Peyer's patch (tissue), 4 donors: ENCODE measurements around the gene FBN1. TPM values are rescaled to one million over a fixed set of nuclear protein-coding genes. Genes with fewer than 3 reads are reported as not detected.

Experiments
- DNase-seq, 3 donors: peaks; one replicate each; pipeline ENCODE4 v3.0.0-alpha.2; 2017 to 2019
- H3K27ac ChIP-seq, 4 donors: fragments of 200-600 bp; sonication (generic); one replicate each; pipeline ENCODE4 v1.5.1; 2016 to 2019
- H3K27me3 ChIP-seq, 2 donors: fragments of 200-600 bp; sonication (generic); one replicate each; pipeline ENCODE4 v1.5.1; 2019
- H3K36me3 ChIP-seq, 3 donors: fragments of 200-600 bp; sonication (generic); one replicate each; pipeline ENCODE4 v1.5.1; 2016 to 2019
- H3K4me1 ChIP-seq, 4 donors: fragments of 200-600 bp; sonication (generic); one replicate each; pipeline ENCODE4 v1.5.1; 2016 to 2019
- H3K4me3 ChIP-seq, 4 donors: fragments of 200-600 bp; sonication (generic); 1 replicate in 3 of 4; 2 replicates in 1 of 4; pipeline ENCODE4 v1.5.1; 2016 to 2019; ENCODE audit warnings: mild to moderate bottlenecking in 1 of 4
- H3K9me3 ChIP-seq, 4 donors: fragments of 200-600 bp; sonication (generic); one replicate each; pipeline ENCODE4 v1.5.1; 2016 to 2019; ENCODE audit warnings: mild to moderate bottlenecking in 1 of 4
- POLR2A ChIP-seq, 2 donors: fragments of 450-650 bp; IDR thresholded peaks; one replicate each; pipeline ENCODE4 v1.5.1; 2017; ENCODE audit warnings: antibody characterized with exemption in 2 of 2, mild to moderate bottlenecking in 2 of 2, moderate library complexity in 2 of 2
- total RNA-seq, 4 donors: library from RNA; depleted of rRNA; stranded (reverse); fragments of >200 nt; gene quantifications; one replicate each; pipeline ENCODE4 v1.1.0, GENCODE V29; 2016
- TF ChIP-seq, protein P1 (sequence below), 6 experiments: fragments of 450-650 bp in 4 of 6; fragments of 200-600 bp in 2 of 6; sonication (generic) in 1 of 6; IDR thresholded peaks; one replicate each; pipeline ENCODE4 v1.5.1; 2017 to 2019; ENCODE audit warnings: antibody characterized with exemption in 6 of 6, mild to moderate bottlenecking in 3 of 6, moderate library complexity in 1 of 6

The FBN1 gene
- total RNA-seq, 4 donors from 2014 or later = 21.4 to 257 (median 60.9) TPM

GRCh38 chr15:48507416-48508065, 138.0 kb downstream of the FBN1 start:
- no peak for DNase-seq
- no peaks in the 10 kb centered on the region for H3K9me3 ChIP-seq
- TF ChIP-seq, protein P1, sequence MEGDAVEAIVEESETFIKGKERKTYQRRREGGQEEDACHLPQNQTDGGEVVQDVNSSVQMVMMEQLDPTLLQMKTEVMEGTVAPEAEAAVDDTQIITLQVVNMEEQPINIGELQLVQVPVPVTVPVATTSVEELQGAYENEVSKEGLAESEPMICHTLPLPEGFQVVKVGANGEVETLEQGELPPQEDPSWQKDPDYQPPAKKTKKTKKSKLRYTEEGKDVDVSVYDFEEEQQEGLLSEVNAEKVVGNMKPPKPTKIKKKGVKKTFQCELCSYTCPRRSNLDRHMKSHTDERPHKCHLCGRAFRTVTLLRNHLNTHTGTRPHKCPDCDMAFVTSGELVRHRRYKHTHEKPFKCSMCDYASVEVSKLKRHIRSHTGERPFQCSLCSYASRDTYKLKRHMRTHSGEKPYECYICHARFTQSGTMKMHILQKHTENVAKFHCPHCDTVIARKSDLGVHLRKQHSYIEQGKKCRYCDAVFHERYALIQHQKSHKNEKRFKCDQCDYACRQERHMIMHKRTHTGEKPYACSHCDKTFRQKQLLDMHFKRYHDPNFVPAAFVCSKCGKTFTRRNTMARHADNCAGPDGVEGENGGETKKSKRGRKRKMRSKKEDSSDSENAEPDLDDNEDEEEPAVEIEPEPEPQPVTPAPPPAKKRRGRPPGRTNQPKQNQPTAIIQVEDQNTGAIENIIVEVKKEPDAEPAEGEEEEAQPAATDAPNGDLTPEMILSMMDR (IDR thresholded peaks at IDR 0.05) = peak in 5 of 6 experiments; percentile 22 to 57 (median 48)
- TF ChIP-seq POLR2A (IDR thresholded peaks at IDR 0.05) = no peak
- H3K27ac ChIP-seq = no peak overlapping the region
- H3K27me3 ChIP-seq = no peaks in the 10 kb centered on the region
- no peaks in the 10 kb centered on the region for H3K36me3 ChIP-seq
- no peaks in the 10 kb centered on the region for H3K4me1 ChIP-seq
- H3K4me3 ChIP-seq = no peak overlapping the region

DNA sequence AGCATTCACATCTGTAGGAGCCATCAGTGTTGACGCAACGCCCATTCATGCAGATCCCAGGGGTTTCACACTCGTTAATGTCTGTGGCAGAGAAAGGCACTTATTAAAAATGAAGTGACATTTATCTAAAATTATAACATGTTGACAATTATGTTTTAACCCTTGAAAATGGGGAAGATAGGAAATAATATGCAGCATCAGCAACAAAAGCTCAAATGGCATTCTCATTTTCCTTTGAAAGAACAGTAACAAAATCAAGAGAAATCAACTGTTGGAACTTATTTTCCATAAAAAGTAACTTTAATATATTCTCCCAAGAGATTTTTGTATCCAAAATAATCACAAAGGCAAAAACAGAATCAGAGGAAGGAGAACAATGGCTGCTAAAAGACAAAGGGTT, 140.4 kb downstream of the FBN1 start:
- H3K9me3 ChIP-seq = no peaks in the 10 kb centered on the region
- TF ChIP-seq POLR2A (IDR thresholded peaks at IDR 0.05) = no peak
- TF ChIP-seq, protein P1 (IDR thresholded peaks at IDR 0.05) = no peak
- DNase-seq = no peak
- no peaks in the 10 kb centered on the region for H3K4me1 ChIP-seq
- no peak overlapping the region for H3K27ac ChIP-seq
- H3K36me3 ChIP-seq = no peaks in the 10 kb centered on the region
- H3K27me3 ChIP-seq = no peaks in the 10 kb centered on the region
- H3K4me3 ChIP-seq = no peak overlapping the region

DNA sequence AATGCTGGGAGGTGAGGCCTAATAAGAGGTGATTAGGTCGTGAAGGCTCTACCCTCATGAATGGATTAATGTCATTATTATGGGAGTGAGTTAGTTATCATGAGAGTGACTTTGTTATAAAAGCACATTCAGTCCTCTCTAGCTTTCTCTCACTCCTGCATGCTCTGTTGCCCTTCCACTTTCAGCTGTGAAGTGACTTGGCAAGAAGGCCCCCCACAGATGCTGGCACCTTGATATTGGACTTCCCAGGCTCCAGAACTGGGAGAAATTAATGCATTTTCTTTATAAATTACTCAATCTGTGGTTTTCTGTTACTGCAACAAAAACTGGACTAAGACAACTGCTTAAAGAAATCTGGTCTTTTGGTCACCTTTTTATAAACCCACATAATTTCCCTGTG, 144.3 kb downstream of the FBN1 start:
- no peak for TF ChIP-seq POLR2A (IDR thresholded peaks at IDR 0.05)
- TF ChIP-seq, protein P1 (IDR thresholded peaks at IDR 0.05) = no peak
- no peak for DNase-seq
- Histone ChIP-seq H3K27ac (no peak overlapping the region), H3K9me3 (no peaks in the 10 kb centered on the region), H3K4me3 (no peak overlapping the region), H3K27me3 (no peaks in the 10 kb centered on the region), H3K36me3 (no peaks in the 10 kb centered on the region), H3K4me1 (no peaks in the 10 kb centered on the region)

GRCh38 chr15:48500595-48500994, 144.9 kb downstream of the FBN1 start:
- DNase-seq = no peak
- no peaks in the 10 kb centered on the region for H3K4me1 ChIP-seq
- H3K4me3 ChIP-seq = no peak overlapping the region
- H3K27me3 ChIP-seq = no peaks in the 10 kb centered on the region
- no peak overlapping the region for H3K27ac ChIP-seq
- TF ChIP-seq POLR2A (IDR thresholded peaks at IDR 0.05) = no peak
- TF ChIP-seq, protein P1 (IDR thresholded peaks at IDR 0.05) = no peak
- no peaks in the 10 kb centered on the region for H3K36me3 ChIP-seq
- H3K9me3 ChIP-seq = no peaks in the 10 kb centered on the region

- Histone ChIP-seq H3K4me1 (no peaks in the 10 kb centered on the region), H3K4me3 (no peak overlapping the region), H3K9me3 (no peaks in the 10 kb centered on the region), H3K27ac (no peak overlapping the region), H3K27me3 (no peaks in the 10 kb centered on the region), H3K36me3 (no peaks in the 10 kb centered on the region)
- no peak for TF ChIP-seq POLR2A (IDR thresholded peaks at IDR 0.05)
- TF ChIP-seq, protein P1 (IDR thresholded peaks at IDR 0.05) = no peak
- no peak for DNase-seq
Observed at GRCh38 chr15:48499978-48500377, 145.5 kb downstream of the FBN1 start.

DNA sequence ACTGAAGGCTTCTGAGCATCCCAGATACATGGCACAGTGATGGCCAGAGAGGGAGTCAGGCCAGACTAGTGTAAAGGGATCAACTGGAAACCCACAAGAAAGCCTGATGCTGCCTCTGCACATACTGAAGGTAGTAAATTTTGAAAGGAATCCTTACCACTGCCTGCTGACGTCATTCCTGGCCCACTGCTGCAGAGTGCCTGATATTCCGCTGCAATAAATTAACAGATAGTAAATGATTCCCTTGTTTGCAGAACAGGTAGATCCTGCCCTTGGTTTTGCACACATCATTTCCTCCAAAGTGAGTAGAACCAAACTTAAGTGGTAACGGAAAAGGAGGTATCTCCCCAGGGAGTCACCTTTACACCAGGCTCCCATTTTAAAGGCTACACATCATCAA, 146.7 kb downstream of the FBN1 start:
- no peaks in the 10 kb centered on the region for H3K27me3 ChIP-seq
- no peaks in the 10 kb centered on the region for H3K4me1 ChIP-seq
- H3K36me3 ChIP-seq = no peaks in the 10 kb centered on the region
- TF ChIP-seq, protein P1 (IDR thresholded peaks at IDR 0.05) = no peak
- no peak for TF ChIP-seq POLR2A (IDR thresholded peaks at IDR 0.05)
- no peaks in the 10 kb centered on the region for H3K9me3 ChIP-seq
- H3K4me3 ChIP-seq = no peak overlapping the region
- no peak overlapping the region for H3K27ac ChIP-seq
- DNase-seq = no peak
